HG03064 (cell line): ENCODE measurements around the gene CASK.

Experiments used
- ATAC-seq: cut with Tn5 transposase; IDR thresholded peaks from one replicate; pipeline ENCODE4 v1.9.1; 2021; ENCODE audit warnings: low read depth; ENCODE audit not compliant: unreplicated experiment

CASK gene

GRCh38 chrX:41599507-41599906, 323.8 kb downstream of the CASK start:
- ATAC-seq, result no peak

DNA sequence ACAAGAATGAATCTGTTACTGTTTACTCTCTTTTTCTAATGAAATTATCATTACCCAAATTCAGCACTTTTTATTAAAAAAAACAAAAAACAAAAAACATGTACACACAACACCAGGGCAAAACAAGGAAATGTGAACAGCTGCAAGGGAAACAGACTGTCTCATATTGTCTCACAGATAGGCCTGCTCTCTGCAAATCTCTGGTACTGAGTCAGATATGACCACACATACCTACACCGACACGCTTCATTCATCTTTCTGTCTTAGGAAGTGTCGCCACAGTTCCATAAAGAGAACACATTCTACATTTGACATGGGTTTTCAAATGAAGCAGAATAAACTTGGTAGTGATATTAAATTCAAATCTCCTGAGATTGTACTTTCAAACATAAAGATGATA, 326.8 kb downstream of the CASK start:
- ATAC-seq, result peak; percentile 95

GRCh38 chrX:41594634-41595033, 328.7 kb downstream of the CASK start:
- ATAC-seq, result no peak

GRCh38 chrX:41591906-41592305, 331.4 kb downstream of the CASK start:
- no peak for ATAC-seq

DNA sequence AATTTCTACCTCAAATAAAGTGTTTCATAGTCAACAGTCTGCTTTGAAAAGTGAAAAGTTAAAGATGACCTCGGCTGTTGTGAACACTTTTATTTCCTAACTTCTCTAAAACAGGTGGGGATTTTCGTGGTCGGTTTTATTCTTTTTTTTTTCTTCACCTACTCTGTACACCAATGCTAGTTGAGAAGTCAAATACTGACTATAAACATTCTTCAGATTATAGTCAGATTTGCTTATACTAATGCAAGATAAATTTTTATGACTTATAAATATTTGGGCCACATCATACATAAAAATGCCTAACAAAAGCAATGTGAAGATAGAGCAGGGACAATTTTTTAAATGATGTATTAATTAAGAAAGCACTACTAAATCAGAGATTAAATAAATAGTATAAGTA, 332.7 kb downstream of the CASK start:
- no peak for ATAC-seq

DNA sequence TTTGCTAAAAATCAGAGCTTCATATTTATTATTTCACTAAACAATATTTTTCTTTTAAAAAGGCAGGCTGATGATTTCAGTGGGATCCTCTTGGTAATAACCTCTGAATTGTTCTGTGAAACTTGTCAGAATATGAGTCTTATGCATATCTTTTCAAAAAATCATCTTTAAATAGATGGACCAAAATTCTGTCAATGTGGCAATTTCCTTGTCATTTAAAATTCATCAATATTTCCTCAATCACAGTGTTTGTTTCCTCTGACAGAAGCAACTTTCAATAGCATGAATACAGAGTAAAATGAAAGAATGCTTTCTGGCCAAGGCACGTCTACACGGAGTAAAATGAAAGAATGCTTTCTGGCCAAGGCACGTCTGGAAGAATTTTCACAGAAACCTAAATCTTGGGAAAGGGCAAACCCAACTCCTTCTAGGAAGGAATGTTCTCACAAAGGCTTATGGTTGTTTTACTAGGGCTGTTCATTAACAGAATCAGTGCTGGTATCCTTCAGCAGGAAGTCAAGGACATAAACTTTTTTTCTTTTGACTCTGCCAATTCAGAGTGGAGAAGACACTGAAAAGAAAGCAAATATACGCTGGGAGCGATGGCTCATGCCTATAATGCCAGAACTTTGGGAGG, 333.6 kb downstream of the CASK start:
- no peak for ATAC-seq

DNA sequence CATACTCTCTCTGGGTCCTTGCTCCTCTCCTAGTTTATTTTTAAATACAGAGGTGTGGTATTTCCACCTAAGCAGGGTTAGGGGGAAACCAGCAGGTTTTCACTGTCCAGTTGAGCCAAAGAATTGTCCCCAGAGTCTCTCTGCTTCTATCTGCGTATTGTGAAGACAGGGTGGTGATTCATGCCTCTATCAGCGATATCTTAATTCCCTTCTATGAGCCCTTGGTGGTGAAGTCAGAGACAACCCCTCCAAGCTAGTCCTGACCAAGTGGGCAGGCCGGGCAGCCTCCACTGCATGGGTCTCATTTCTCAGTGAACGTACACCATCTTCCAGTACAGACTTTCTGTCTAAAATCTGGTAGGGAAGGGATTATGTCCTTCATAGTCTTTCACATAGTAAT, 335.1 kb downstream of the CASK start:
- ATAC-seq, result no peak

GRCh38 chrX:41580423-41581064, 342.8 kb downstream of the CASK start:
- ATAC-seq, result no peak

- ATAC-seq, result no peak
These were observed 359.5 kb downstream of the CASK start for GRCh38 chrX:41563876-41564275.

DNA sequence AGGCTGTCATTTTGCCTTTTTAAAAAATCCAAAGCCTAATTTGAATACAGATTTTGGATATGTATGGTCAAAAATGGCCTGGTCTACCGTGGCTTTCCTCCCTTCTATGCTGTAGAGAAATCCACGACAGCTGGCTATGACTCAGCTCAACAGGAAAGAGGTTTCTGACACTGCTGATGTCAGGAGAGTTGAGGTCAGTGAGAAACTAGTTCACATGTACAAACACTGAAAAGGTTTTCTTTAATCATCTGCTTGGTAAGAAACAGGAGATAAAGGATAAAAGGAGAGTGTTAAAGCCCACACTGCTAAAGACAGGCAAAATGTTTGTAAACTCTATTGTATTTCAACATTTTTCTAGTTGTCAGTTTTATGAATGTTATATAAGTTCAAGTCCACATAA, 362.3 kb downstream of the CASK start:
- ATAC-seq, result peak; percentile 90

DNA sequence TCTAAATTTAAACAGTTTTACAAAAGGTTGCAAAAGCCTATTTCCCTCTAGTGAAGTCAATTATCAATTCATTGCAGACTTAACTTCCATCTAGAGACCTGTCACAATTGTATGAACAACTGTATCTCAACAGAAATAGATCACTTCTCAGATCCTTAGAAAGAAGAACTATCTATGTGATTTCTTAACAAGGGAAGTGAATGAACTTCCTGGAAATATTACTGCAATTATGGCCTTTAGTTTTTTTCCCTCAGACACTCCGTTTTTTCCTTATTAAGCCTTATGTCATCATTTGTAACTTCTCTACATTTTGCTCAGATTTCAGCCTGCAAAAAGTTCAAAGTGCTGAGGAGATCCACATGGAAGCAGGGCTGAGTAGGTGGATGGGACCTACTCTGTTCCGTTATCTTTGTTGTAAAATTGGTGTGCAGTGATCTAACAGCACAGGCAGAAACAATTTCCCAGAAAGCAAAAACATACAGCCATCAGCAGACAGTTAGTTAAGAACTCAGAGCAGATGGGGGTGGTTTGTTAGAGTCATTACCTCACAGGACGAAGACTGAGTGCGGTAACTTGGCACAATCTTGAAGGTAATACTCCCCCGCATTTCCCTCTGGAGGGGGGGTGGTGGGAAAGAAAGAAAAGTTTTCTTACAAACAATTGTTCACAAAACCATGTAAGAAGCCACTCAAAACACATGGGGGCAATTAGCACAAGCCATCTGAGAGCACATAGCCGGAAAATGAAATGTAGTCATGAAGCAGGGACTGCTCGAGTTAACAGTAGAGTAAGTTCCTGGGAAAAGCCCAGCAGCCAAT, 363.9 kb downstream of the CASK start:
- no peak for ATAC-seq

DNA sequence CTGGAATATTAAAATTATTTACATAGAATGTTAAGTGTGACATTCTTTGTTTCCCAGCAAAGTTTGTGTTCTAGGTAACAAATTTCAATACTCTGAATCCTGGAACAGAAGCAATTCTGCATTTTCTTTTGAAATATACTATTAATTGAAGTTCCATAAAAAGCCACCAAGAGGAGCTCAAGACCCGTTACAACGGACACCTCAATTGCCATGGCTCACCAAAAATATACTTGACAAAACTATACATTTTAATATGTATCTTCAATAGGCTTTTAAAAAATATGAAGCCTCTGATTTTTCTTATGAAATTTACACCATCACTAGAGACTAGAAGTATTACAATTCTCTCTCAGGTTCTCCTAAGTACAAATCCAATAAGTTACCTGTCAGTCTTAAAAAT, 364.8 kb downstream of the CASK start:
- no peak for ATAC-seq

GRCh38 chrX:41556958-41557357, 366.4 kb downstream of the CASK start:
- no peak for ATAC-seq

DNA sequence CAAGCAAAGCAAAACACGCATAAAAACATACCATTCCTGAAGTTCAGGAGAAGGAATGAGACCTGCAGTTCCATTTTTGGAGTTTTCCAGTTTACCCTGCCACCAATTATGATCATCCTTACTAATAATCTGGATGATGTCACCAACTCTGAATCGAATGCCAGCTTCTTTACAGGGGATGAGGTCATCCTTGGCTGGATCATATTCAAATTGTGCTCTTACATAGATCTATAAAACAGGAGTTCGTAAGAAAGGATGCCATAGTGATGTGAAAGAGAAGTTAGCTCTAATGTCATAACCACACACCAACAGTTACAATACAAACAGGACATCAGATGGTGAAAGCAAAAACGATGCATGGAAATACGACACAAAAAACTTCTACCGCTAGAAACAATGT, 369.7 kb downstream of the CASK start:
- no peak for ATAC-seq

DNA sequence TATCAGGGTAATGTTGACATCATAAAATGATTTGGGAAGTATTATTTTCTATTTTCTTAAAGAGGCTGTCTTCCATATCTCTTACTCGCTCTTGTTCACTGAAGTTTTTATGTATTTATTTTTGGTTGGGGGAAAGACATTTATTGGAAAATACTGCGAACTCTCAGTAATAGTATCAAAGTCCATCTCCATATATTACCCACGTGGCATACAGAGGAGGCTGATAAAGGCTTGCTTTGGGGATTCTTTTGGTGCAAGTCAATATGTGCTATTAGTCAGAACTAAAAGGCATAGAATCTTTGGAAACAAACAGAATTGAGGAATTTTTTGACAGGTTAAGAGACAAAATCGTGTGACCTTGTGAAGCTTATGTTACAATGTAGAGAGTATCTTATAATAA, 374.9 kb downstream of the CASK start:
- ATAC-seq, result no peak

DNA sequence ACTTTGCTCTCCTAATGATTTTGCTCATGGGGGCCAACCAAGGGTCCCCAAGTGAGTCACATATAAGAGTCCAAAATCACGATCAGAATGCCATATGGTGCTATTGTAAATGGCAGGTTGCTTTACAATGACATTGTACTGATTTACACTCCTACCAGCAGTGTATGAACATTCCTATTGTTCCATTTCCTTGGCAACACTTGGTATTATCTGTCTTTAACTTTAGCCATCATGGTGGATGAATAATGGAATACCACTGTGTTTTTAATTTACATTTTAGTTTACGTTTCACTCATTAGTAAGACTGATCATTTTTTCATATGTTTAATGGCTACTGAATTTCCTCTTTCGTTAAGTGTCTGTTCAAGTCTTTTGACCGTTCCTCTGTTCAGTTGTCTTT, 379.7 kb downstream of the CASK start:
- no peak for ATAC-seq

GRCh38 chrX:41543025-41543424, 380.3 kb downstream of the CASK start:
- no peak for ATAC-seq

DNA sequence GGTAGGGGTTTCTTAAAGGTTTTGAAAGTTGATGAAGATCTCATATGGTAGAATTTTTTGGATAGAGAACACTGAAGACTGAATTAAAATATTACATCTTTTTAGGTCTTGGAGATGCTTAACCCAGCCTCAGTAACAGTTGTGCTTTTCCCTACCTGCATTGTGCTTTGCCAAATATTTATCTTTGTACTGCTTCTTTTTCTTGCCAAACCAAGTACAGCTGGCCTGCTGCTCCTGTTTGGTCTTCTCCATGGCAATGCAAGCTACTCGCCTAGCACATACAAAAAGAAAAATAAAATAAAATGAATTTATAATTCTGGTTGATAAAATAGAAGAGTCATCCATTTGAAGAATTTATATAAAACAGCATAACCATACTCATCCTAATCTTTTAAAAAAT, 380.8 kb downstream of the CASK start:
- no peak for ATAC-seq

DNA sequence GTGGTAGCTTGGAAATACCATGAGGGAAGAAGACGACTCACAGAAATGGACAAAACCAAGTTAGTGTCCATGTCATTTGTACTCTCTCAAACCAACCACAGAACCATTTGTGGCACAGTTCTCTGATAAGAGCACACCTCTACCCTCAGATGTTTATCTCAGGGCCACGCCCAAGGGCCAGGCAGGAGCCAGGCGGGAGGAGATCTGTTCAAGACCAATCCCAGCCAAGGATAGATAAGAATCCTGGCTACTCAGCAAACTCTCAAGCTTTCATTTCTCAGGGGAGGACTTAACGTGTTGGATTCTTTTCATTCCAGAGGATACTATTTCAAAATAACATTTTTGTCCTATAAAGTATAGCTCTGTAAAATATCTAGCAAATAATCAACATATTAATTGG, 381.2 kb downstream of the CASK start:
- no peak for ATAC-seq

DNA sequence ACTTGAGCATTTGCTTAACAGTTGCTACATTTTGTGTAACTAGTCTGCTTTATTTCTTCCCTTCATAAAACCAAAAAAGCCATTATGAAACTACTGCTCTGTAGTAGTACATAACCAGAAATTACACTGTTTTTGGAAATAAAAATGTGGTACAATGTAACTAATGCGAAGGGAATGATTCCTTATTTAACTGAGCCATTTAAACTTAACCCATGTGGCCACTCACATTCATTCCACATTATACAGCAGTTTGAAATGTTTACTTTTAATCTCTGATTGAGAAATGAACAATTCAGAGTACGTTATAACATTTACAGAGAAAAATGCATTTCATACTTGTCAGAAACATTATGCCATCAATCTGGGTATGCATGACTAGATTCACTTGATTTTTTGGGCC, 382.0 kb downstream of the CASK start:
- ATAC-seq, result no peak

GRCh38 chrX:41538707-41539106, 384.6 kb downstream of the CASK start:
- ATAC-seq, result no peak

DNA sequence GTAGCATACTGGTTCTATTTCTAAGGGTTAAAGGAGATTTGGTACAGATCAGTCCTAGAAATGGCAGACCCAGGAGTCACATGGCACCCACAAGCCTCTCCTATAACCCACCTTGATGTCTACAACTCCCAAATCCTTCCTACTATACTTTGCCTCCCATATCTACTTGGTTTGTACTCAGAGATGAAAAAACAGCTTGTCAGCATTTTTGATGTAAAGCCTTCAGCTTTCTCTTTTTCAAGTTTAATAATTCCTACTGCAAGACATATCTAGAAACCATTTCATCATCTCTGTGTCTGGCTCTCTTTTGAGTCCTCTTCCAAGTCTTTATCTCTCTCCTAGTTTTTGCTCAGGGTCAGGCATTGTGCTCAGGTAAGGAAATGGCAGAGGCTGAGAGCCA, 393.3 kb downstream of the CASK start:
- no peak for ATAC-seq
